Coronary artery (tissue), 2 donors: ENCODE data around the gene FSHR.

Source experiments
- DNase-seq: peaks from one replicate; pipeline ENCODE4 v3.0.0-alpha.2; 2017; ENCODE audit warnings: low spot score
- H3K27ac ChIP-seq, 2 donors: fragments of 200-600 bp; sonication (generic); one replicate each; pipeline ENCODE4 v1.5.1; 2016 to 2019
- H3K4me3 ChIP-seq: fragments of 200-600 bp; sonication (generic); 2 replicates; pipeline ENCODE4 v1.5.1; 2016; ENCODE audit warnings: mild to moderate bottlenecking, moderate library complexity
- TF ChIP-seq, protein P1 (sequence below): fragments of 200-600 bp; sonication (generic); IDR thresholded peaks from one replicate; pipeline ENCODE4 v1.5.1; 2019; ENCODE audit warnings: antibody characterized with exemption

FSHR gene

DNA sequence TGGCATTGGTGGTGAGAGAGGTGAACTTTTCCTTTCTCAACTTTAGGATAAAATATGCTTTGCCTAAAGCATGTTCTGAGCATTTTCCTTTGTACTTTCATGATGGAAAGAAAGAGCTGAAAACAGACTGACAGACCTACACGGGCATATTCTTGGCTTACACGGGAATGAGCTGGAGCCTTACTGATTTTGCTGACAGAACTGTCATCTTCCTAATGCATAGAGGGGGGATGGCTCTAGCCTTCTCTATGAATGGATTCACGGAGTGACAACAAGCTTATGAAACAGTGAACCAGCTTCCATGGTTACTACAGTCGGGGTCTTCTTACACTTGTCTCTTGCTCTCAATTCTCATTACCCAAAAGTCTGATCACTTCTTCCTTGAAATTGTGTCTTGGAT is 32.2 kb downstream of the FSHR start:
- DNase-seq, result no peak
- TF ChIP-seq, protein P1, sequence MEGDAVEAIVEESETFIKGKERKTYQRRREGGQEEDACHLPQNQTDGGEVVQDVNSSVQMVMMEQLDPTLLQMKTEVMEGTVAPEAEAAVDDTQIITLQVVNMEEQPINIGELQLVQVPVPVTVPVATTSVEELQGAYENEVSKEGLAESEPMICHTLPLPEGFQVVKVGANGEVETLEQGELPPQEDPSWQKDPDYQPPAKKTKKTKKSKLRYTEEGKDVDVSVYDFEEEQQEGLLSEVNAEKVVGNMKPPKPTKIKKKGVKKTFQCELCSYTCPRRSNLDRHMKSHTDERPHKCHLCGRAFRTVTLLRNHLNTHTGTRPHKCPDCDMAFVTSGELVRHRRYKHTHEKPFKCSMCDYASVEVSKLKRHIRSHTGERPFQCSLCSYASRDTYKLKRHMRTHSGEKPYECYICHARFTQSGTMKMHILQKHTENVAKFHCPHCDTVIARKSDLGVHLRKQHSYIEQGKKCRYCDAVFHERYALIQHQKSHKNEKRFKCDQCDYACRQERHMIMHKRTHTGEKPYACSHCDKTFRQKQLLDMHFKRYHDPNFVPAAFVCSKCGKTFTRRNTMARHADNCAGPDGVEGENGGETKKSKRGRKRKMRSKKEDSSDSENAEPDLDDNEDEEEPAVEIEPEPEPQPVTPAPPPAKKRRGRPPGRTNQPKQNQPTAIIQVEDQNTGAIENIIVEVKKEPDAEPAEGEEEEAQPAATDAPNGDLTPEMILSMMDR, result no peak
- no peak overlapping the region for H3K4me3 ChIP-seq
- no peak overlapping the region for H3K27ac ChIP-seq

DNA sequence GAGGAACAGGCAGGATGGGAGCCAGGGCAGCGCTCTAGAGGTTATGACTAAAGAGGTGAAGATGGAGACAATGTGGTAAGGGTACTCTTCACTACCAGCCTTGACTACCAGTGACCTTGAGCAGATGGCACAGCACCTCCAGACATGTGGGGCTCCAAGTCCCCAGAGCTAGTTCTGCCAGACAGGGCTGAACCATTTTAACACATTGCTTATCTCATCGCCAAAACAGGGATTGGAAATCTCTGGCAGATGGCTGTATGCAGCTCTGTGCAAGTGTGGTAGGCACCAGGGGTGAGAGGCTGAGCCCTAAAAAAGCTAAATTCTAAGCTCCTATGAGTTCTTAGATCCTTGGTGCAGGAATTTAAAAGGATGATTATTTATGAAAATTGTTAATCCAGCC is 41.3 kb downstream of the FSHR start:
- Histone ChIP-seq H3K27ac (no peak overlapping the region), H3K4me3 (no peak overlapping the region)
- DNase-seq, result no peak
- TF ChIP-seq, protein P1, result no peak

DNA sequence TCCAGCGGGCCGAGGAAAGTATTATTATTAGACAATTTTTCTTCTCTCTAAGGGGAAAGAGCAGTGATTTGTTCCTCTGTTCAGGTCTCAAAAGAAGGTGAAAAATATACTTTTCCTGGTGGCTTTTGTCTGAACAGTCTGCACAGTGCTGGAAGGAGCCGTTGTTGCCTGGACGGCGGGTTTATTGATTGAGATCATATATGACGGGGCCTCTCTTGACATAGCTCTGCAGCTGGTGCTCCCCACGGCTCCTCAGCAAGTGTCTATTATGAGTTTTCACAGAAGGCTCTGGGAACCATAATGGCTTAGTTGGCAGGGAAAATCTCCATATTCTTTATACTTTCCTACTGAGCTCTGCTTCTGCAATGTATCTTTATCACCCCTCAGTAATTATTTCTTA is 42.9 kb downstream of the FSHR start:
- TF ChIP-seq, protein P1, result no peak
- no peak for DNase-seq
- H3K27ac ChIP-seq, result no peak overlapping the region
- H3K4me3 ChIP-seq, result no peak overlapping the region

DNA sequence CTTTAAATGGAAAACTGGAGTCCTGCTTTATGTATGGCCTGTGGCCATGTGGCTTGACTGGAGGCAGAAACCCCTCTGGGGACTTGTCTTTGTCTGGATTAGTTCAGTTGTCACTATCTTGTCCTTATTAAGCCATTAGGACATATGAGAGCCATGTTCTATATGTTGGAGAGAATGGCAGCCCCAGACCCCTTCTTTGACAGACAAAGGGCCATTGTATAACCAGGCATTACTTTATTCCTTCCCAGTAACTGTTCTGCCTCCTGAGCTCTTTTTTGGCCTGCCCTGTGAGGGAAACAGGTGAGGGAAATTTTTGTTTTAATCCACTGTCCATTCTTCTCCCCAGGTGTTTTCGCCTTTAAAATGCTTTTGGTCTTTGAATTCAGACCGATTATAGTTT is 43.3 kb downstream of the FSHR start:
- H3K4me3 ChIP-seq, result no peak overlapping the region
- DNase-seq, result no peak
- H3K27ac ChIP-seq, result no peak overlapping the region
- TF ChIP-seq, protein P1, result no peak

DNA sequence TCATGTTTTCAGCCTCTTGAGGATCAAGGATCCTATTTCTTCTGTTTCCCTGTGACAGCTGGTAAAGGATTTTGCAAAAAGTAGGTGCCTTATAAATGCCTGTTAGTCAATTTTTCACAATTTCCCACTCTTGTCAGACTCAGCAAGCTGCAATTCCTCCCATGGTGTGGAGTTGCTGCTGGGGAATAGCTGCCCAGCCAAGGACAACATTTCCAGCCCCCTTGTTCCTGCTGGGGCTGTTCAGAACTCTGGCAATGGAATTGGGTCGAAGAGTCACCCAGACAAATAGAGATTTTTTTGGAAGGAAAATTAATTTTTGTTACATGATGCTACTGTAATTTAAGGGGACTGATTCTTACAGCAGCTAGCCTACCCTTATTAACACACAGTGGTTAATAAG is 43.7 kb downstream of the FSHR start:
- no peak overlapping the region for H3K4me3 ChIP-seq
- DNase-seq, result no peak
- TF ChIP-seq, protein P1, result no peak
- no peak overlapping the region for H3K27ac ChIP-seq

DNA sequence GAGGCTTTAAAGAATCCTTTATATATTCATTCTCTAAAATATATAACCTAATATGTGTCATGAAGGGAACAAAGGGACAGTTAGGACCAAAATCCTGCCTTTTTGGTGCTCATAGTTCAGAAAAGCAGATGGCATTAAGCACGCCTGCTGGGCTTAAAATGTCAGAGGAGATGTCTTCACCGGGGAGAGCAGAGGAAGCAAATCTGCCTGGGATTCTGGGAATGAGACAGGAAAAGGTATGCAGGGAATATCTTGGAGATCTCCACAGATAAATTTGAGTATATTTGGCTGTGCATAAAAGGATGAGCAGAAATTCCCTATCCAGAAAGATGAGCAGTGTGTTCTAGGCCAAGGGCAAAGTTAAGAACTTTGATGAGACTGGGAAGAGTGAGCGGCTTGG is 45.5 kb downstream of the FSHR start:
- TF ChIP-seq, protein P1, result no peak
- DNase-seq, result no peak
- no peak overlapping the region for H3K4me3 ChIP-seq
- H3K27ac ChIP-seq, result no peak overlapping the region

DNA sequence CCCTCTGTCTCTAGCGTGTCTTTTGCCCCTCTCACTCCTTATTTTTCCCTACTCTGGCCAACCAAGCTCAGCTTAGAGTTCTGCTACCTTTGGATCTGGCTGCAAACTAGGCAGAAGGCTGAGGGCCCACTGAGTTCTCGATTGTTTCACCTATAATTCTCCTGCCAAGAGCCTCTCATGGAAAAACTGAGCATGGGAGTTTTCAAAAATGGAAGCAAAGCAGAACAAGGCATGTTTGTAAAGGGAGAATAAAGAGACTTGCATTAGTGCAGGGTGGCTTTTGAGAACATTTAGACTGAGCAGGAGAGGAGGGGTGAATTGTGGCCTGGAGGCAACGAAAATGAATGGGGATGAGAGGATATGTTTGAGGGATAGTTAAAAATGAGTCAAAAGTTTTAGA is 45.9 kb downstream of the FSHR start:
- no peak overlapping the region for H3K4me3 ChIP-seq
- TF ChIP-seq, protein P1, result no peak
- DNase-seq, result no peak

More for the DNA sequence above, 45.9 kb downstream of the FSHR start:
- no peak overlapping the region for H3K27ac ChIP-seq
